Measurements from ENCODE around the gene MPDZ.

MPDZ gene

DNA sequence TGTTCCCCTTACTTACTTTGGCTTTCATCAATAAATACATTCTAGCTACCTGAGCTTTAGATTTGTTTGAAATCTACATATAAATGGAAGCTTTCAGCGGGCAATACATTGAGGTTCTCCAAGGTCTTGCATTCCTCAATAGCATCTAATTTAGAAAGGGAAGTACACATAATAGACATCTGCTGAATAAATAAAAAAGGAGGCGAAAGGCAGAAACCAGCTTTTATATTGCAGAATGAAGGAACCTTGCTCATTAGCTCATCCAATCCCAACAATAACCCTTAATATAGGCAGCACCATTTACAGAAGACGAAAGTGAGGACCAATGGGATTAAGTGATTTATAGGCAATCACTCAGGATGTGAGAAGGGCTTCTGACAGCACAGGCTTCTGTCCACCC lies 147.5 kb downstream of the MPDZ start:
- no peak for DNase-seq

DNA sequence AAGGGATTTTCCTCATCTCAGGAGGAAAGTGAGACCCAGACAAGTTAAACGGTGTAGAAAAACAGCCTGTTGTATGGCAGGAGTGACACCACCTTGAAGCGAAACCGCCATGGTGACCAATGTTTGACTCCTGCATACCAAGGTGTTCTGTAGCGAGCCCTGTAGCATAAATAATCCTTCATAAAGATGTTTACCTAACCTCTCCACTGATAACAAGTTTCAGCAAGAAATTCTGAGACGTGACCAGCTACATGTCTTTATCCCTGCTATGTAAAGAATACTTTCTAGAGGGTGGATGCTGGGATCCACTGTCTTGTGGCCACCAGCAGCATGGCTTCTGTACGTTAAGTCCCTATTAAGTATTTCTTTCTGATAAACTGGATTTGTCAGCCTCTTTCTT lies 148.1 kb downstream of the MPDZ start:
- no peak for DNase-seq

DNA sequence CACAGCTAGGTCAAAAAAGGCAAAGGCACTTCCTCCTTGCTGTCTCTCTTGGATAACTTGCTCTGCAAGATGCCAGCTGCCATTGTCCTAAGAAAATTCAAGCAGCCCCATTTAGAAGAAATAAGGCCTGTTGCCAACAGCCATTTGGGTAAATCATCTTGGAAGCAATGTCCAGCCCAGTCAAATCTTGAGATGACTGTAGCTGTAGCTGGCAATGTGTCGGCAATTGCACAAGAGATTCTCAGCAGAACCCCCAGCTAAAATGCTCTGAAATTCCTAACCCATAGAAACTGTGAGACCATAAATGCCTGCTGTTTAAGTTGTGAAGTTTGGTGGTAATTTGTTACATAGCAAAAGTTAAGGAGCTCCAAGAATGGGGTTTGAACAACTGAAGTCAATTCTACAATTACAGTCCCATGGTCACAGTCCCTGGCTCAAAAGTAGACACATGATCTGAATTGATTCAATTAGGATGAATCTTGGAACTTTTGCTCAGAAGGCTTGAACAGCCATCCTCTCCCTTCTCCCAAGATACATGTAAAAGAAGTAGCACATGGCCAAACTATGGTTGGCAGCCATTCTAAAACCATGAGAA lies 151.1 kb downstream of the MPDZ start:
- no peak for DNase-seq

DNA sequence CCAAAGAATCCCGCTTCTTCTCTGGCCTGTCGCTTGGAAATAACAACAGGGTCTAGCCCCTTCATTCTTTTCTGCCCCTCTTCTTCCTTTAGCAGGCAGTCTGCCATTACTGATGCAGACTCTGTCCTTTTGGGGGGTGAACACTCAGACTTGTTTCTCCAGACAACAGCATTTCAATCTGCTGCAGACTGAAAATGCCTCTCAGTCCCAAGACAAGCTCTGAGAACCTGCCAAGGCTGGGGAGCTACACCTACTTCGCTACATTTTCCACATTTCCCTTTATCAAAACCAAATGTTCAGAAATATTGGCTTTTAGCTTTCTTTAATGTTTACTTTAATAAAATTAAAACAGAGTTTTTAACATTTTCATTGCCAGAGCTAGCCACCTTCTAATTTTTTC lies 152.4 kb downstream of the MPDZ start:
- no peak for DNase-seq

DNA sequence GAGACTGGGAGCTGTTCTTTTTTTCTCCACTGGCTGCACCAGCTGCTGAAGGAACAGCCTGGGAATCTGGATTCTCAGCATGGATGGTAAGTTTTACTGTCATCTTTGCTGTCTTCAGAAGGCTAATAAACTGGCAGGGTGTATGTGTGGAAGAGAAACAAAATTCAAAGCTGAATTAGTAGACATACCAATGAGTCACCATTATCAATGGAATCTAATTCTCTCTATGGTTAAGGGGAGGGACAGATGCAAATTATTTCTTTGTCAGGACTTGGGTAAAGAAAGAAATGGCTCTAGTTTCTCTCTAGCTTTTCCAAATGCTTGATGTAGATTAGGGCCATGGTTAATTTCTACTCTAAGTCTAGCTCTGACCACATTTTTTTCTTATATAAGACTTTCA lies 154.2 kb downstream of the MPDZ start:
- DNase-seq, result no peak

DNA sequence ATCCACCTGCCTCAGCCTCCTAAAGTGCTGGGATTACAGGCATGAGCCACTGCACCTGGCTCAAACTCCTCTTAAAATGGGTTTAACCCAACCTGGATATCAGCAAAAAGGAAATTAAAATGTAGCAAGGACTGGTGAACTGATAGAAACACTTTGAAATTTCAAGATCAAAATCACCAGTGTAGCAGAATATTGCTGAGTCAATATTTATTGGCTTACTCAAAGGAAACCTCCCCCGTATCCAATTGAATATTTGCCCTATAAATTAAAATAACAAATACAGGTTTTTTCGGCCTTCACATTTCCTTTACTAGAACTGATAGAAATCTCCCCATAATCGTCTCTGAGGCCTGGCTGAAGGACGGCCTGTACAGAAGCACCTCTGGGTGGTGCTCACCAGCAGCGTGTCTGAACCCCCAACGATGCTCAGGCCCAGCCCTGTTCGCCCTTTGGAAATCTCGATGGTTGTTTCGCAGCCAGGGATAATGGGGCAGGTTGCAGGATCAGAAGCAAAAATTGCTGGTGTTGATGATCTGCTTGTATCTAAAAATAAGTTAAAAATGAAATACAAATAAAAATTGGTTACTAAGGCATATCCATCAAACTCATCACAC lies 156.6 kb downstream of the MPDZ start:
- DNase-seq, result no peak

DNA sequence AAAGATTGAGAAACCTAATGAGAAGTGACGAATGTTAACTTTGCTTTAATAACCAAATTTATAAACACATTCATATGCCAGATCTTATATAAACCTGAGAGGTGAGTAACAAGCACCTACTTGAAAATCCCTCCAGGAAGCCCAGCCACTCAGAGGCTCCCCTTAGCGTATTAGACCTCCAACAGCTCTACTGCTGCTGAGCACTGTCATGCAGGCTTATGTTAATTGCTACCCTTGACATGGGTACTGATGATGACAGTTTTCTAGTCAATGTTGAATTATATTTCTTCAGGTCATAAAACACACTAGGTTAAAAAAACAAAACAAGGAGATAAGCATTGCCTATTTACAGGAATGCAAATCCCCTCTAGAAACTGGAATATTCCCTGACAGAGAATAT lies 161.2 kb downstream of the MPDZ start:
- no peak for DNase-seq

DNA sequence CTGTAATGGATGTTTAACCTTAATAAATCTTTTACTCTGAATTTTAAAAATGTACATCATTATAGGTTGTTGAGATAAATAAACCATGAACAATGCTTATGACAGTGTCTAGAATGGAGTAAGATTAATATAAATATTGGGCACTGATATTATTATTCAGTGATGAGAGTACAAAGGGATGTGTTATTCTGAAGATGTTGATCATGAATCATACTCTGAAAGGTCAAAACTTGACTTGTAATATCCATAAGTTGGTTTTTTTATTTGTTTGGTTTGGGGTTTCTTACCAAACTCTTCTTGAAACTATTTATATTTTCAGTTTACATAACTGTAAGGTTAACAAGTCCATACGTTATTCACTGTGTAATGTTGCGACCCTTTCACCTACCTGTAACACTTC lies 163.2 kb downstream of the MPDZ start:
- no peak for DNase-seq

DNA sequence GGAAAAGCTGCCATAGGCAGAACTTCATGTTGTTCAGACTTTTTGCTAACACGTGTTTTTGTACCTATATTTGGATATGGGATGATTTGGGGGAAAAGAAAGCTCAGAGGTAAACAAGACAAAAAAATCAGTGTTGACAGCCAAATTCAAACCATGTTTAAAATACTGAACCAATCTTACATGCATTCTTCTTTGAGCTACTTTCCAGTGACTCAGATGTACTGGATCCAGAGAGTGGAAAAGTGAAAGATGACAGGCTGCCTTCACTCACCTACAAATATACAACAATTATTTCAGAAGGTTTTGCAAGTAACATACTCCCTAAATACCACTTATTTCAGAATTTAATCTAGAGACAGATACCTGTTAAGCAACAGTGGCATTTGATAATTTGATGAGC lies 165.7 kb downstream of the MPDZ start:
- no peak for DNase-seq

DNA sequence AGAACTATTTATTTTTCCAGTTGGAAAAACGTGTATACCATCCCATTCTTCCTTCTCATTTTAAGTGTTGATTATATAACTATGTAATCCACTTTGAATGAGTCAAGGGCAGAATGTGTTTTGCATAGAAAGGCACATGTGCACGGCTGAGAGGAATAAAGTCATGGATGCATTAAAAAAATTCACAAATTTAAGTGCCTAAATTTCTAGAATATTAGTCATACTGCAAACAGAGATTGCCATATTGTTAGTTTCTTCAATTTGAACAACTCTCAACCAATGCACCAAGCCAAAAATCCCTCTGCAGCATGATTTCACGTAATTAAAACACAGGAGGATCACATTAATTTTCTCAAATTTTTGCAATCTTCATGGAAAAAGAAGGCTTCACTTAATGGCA lies 166.3 kb downstream of the MPDZ start:
- no peak for DNase-seq

DNA sequence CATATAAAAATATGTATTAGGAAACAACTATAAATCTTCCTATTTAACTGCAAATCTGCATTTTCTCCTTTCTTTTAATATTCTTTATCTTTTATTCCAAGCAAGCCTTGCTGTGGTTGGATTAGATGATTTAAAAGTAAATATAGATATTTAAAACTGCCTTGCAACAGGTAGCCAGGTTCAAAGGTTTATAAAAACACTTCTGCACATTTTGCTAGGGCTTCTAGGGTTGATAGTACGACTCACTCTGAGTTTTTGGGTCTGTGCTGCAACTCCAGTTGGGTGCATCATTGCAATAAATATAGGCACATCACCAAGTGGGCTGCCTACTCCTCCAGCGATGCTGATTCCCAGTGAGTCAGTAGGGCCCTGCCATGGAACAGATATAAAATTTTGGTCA lies 167.7 kb downstream of the MPDZ start:
- no peak for DNase-seq

DNA sequence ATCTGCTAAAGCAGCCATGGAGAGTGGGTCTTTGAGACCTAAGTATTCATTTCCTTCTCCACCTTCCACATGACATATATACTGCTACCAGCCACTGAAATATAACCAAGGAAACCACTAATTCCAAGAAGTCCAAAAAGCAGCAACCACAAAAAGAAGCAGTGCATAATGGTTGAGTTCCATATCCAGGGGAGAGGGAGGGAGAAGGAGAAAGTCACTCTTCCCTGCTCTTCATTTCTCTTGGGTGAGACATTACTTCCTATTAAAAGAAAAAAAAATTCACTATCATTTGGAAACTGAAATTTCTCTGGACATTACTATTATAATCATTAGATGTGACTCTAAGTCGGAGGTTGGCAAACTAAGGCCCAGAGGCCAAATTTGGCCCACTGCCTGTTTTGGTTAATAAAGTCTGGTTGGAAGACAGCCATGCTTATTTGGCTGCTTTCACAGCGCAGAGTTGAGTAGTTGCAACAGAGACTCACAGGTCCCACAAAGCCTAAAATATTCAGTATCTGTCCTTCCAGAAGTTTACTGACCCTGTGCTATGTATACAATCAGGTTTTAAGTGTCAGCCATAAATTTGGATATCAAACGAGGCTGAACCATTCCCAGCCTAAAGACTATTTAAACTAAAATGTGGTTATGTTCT lies 168.6 kb downstream of the MPDZ start:
- DNase-seq, result no peak

DNA sequence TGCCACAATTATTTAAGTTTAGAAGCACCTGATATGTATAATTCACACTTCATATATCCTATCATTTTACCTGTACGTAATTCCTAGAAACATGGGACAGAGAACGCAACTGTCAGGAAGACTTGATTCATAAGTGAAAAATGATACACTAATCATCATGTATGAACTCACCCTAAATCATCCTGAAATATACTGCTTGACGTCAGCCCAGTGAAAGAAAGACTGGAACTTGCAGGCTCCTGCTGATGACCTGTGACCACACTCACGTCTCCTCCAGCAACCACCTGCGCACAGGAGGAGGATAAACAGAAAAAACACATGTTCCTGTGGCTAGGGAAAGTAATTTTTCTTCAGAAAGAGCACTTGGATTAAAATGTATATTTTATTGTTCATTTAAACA lies 169.7 kb downstream of the MPDZ start:
- no peak for DNase-seq

DNA sequence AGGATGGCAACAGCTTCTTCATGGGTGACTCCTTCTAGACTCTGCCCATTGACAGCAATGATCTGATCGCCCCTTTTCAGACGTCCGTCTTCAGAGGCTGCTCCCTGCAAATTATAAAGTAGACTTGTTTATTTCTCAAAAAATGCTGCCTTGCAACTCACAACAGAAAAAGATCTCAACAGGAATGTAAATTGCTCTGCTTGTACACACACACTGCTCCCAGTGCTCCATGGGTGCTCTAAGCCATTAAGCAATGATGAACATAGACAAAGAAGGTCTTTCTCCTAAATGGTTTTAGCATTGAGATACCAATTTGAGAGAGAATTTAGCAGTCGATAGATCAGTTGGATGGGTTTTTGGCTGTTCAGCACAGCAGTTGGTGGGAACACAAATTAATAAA lies 172.5 kb downstream of the MPDZ start:
- DNase-seq, result no peak

DNA sequence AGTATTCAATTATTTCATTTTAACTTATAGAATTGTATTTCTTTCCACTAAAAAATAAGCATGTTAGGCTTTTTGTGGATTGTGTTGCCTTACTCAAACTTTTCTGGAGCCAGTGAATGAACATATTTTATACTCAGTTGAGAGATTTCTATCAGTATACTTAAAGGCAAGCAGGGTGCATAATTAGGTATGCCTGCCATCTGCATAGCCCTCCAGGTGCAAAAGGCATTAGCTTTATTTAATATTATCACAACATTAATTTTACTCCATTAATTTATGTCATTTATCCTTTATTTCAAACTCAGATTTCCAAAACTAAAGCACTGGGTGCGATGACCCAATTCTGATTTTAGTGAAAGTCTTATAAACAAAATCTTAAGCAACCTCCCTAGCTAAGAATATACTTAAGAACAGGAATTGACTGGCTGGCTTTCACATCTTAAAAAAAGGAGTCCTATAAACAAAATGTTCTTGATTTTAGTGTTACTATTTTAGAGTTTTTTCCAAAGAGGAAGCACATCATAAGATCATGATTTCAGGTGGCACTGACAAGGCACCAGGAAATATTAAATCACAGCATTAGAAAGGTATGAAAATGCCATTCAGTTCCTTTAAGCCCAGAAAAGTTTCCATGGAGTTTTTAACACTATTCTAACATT lies 178.4 kb downstream of the MPDZ start:
- no peak for DNase-seq

DNA sequence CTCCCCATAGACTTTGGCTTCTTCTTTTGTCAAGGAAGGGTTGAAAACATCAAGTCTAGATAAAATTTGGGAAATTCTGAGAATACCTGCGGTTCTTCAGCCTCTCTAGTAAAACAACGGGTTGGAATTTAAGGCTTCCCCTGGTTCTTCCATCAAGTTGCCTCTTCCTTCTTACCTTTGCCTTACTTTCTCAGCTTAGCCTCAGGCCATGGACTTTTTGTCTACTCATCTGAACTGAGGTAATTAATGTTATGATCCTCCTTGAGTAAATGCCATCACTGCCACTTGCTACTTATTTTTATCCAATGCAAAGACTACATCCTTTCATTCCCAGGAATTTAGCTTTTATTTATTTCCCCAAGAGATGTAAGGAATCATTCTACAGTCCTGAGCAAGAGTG lies 184.4 kb downstream of the MPDZ start:
- DNase-seq, result no peak

DNA sequence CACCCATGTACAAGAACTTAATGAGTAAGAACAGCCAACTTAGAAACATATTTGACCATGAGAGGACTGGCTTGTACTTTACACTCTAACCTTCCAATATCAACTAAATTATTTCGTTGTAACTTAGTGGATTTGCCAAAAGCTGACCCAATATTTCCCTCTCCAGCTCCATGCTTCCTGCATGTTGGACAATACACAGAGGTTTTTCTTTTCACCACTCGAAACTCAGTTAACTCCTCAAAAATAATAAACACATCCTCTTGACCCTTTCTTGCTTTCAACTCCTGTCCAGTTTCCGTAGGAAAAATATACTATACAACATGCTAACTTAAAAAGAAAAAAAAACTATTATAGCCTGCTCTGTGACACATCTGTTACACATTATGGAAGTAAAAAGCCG lies 188.9 kb downstream of the MPDZ start:
- no peak for DNase-seq

DNA sequence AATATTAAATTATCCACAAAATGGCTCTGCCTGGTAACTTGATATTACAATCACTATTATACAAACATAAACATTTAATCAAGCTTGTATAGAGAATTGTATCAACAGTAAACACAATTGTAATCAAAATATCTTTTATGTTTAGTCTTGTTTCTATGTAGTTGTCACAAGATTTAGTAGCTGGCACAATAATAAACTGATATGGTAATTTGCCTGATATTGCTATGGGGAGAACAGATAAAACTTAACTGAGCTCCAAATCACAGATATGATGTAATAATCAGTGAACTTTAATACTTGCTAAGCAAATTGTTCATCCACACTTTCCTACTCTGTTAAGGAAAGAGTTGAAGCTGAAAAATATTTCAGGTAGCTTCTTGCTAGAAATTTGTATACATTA lies 189.8 kb downstream of the MPDZ start:
- DNase-seq, result no peak

DNA sequence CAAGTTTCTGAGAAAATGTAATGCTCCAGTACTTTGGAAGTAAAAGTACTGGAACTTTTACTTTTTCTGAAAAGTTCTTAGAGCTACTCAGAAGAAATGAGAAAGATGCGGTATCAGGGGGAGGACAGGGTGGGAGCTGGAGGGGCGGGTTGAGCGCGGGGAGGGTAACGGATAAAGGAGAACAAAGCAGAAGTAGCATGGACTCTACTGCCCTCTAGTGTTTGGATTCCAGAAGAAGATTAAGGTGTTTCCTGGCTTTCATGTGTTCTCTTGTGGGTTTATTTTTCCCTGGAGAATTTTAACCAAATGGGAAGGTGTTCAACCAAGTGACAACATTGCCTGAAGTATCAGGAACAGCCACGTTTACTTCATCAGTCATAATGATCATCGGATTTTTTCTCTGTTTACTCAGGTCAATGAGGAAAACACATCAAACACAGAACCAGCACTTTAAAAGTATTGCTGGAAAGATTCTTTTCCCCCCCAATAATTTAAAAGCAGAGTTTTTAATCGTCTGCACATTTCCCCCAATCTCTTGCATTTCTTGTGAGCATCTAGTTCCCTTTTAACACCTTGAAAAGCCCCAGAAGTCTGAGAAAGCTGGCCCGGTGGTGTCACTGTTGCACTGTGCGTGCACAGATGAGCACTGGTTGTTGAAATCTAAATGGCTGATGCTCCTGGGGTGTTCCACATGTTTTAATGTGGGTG lies 190.6 kb downstream of the MPDZ start:
- DNase-seq, result no peak

DNA sequence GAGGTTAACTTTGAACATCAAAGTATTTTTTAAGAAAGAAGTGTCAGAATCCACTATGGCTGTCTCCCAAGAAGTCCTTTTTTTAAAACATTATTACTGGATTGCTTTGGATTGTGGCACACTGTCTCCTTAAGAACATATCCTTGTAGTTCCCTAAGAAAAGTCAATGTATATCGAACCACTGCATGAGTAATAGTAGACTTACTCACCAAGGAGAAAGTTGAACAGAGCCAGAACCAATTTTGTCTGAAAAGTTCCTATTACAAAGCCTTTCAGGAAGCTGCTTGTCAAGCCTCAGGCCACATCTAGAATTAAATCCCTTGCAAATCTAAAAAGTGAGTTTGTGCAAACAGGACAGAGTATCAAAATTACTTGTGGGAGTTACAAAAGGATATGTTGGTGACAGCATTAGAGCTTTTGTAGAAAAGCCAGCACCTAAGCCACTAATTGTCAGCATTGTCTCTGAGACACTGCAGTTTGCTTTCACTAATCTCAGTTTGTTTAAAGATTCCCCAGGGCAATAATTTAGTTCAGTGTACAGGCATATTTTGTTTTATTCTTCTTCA lies 195.4 kb downstream of the MPDZ start:
- no peak for DNase-seq

DNA sequence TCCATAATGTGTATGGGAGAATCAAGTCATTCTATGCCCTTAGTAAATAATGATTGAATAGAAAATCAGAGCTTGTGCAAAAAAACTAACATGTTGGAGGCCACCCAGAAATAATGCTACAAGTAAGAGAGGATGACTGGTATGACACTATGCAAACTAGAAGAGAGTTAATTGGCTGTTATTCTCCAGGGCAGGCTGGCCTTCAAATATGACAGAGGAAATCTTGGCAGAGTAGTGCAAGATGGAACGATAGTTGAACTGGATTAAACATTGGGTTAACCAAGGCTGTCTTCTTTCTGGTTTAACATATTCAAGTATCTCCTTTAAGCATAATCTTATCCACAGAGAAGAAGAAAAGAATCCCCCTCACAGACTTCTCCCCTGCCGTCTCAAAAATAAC lies 196.1 kb downstream of the MPDZ start:
- DNase-seq, result no peak

DNA sequence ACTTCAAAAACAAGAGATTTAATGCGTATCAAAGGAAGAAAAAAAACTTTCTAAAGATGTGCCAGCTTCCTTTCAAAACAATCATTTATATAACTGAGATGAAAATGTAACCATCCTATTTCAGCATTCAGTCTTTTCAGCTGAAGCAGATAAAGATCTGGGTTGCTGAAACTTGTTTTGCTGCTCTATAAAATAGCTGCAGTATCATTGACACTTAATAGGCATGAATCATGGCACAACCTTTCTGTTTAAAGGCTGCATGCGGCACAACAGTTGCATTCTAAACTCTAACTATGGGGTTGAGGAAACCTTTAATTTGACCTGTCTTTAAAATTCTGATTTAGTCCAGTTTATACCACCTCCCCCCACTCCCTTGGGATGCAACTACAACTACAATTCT lies 196.7 kb downstream of the MPDZ start:
- no peak for DNase-seq

DNA sequence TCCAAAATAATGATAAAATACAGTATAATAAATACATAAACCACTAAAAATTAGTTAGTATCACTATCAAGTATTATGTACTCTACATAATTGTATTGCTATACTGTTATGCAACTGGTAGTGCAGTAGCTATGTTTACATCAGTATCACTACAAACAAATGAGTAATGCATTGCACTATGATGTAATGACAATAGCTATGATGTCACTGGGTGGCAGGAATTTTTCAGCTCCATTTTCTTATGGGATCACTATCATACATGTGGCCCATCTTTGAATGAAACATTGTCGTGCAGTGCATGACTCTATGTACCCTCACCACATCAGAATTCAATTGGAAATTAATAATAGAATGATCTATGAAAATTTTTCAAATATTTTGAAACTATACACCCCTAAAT lies 201.3 kb downstream of the MPDZ start:
- no peak for DNase-seq

All from NCI-H187 (cell line).